H9 (cell line): Measurements from ENCODE around the gene SFXN1. TPM values are rescaled to one million over a fixed set of nuclear protein-coding genes. Genes with fewer than 3 reads are reported as not detected.

Experiments used
- DNase-seq: peaks from one replicate; pipeline ENCODE4 v3.0.0-alpha.2; 2017
- H2AFZ ChIP-seq: one replicate; pipeline ENCODE4 v1.6.1; 2013; ENCODE audit warnings: mild to moderate bottlenecking, low read length, control low read depth, moderate library complexity
- H2AK5ac ChIP-seq: 2 replicates; pipeline ENCODE4 v1.6.1; 2013; ENCODE audit warnings: low read length, control low read depth, mixed read lengths; ENCODE audit not compliant: insufficient read length
- H2BK120ac ChIP-seq: one replicate; pipeline ENCODE4 v1.6.1; 2013; ENCODE audit warnings: low read depth, mild to moderate bottlenecking, low read length, control low read depth, inconsistent platforms; ENCODE audit not compliant: poor library complexity, severe bottlenecking
- H2BK12ac ChIP-seq: 2 replicates; pipeline ENCODE4 v1.6.1; 2013; ENCODE audit warnings: low read length, control low read depth, mixed read lengths, low read depth; ENCODE audit not compliant: insufficient read length
- H2BK15ac ChIP-seq: 2 replicates; pipeline ENCODE4 v1.6.1; 2013; ENCODE audit warnings: low read depth, low read length, control low read depth
- H2BK20ac ChIP-seq: one replicate; pipeline ENCODE4 v1.6.1; 2013; ENCODE audit warnings: low read depth, mild to moderate bottlenecking, low read length, control low read depth, inconsistent platforms; ENCODE audit not compliant: poor library complexity, severe bottlenecking
- H2BK5ac ChIP-seq: 2 replicates; pipeline ENCODE4 v1.6.1; 2013; ENCODE audit warnings: low read length, control low read depth, mixed read lengths; ENCODE audit not compliant: insufficient read length
- H3K14ac ChIP-seq: 2 replicates; pipeline ENCODE4 v1.6.1; 2013; ENCODE audit warnings: low read length, control low read depth; ENCODE audit not compliant: insufficient read depth
- H3K18ac ChIP-seq: 2 replicates; pipeline ENCODE4 v1.6.1; 2013; ENCODE audit warnings: low read depth, mild to moderate bottlenecking, mixed read lengths, low read length, control low read depth; ENCODE audit not compliant: insufficient read length
- H3K23ac ChIP-seq: 2 replicates; pipeline ENCODE4 v1.6.1; 2013; ENCODE audit warnings: low read length, control low read depth, mixed read lengths, low read depth; ENCODE audit not compliant: insufficient read length
- H3K23me2 ChIP-seq: 2 replicates; pipeline ENCODE4 v1.6.1; 2013; ENCODE audit warnings: low read depth, mild to moderate bottlenecking, mixed read lengths, low read length, control low read depth; ENCODE audit not compliant: insufficient read length, poor library complexity, severe bottlenecking
- H3K27ac ChIP-seq: 2 replicates; pipeline ENCODE4 v1.5.1; 2013; ENCODE audit warnings: low read length, control low read depth, mixed read lengths, low read depth; ENCODE audit not compliant: insufficient read length
- H3K27me3 ChIP-seq: 2 replicates; pipeline ENCODE4 v1.6.1; 2013; ENCODE audit warnings: low read length, control low read depth, inconsistent platforms; ENCODE audit not compliant: insufficient read depth
- H3K4ac ChIP-seq: 2 replicates; pipeline ENCODE4 v1.6.1; 2013; ENCODE audit warnings: low read depth, mild to moderate bottlenecking, control low read depth, inconsistent platforms, low read length, moderate library complexity
- H3K4me1 ChIP-seq: 2 replicates; pipeline ENCODE4 v1.6.1; 2013; ENCODE audit warnings: low read length, control low read depth, inconsistent platforms; ENCODE audit not compliant: insufficient read depth
- H3K4me2 ChIP-seq: 2 replicates; pipeline ENCODE4 v1.6.1; 2013; ENCODE audit warnings: low read length, control low read depth, mixed read lengths; ENCODE audit not compliant: insufficient read length, insufficient read depth
- H3K56ac ChIP-seq: 2 replicates; pipeline ENCODE4 v1.6.1; 2013; ENCODE audit warnings: low read depth, mild to moderate bottlenecking, mixed read lengths, low read length, control low read depth; ENCODE audit not compliant: insufficient read length
- H3K79me1 ChIP-seq: 2 replicates; pipeline ENCODE4 v1.6.1; 2013; ENCODE audit warnings: low read depth, mild to moderate bottlenecking, moderate library complexity, low read length, control low read depth, inconsistent platforms; ENCODE audit not compliant: insufficient read depth, poor library complexity, severe bottlenecking
- H3K79me2 ChIP-seq: 2 replicates; pipeline ENCODE4 v1.6.1; 2013; ENCODE audit warnings: low read length, control low read depth, inconsistent platforms; ENCODE audit not compliant: insufficient read depth
- H3K9ac ChIP-seq: 2 replicates; pipeline ENCODE4 v1.6.1; 2013; ENCODE audit warnings: low read length, control low read depth, mixed read lengths; ENCODE audit not compliant: insufficient read length; ENCODE audit errors: extremely low read depth
- H3K9me3 ChIP-seq: one replicate; pipeline ENCODE4 v1.6.1; 2013; ENCODE audit warnings: low read depth, low read length, inconsistent platforms; ENCODE audit not compliant: control insufficient read depth
- H3T11ph ChIP-seq: one replicate; pipeline ENCODE4 v1.6.1; 2013; ENCODE audit warnings: mild to moderate bottlenecking, low read length, control low read depth, inconsistent platforms
- H4K20me1 ChIP-seq: one replicate; pipeline ENCODE4 v1.6.1; 2013; ENCODE audit not compliant: control insufficient read depth, insufficient read length, insufficient read depth
- H4K5ac ChIP-seq: 2 replicates; pipeline ENCODE4 v1.6.1; 2013; ENCODE audit warnings: low read depth, mild to moderate bottlenecking, mixed read lengths, low read length, control low read depth; ENCODE audit not compliant: insufficient read length
- H4K8ac ChIP-seq: replicated peaks from 2 replicates; pipeline ENCODE4 v1.6.1; 2013; ENCODE audit warnings: low read length, control low read depth, mixed read lengths, low read depth; ENCODE audit not compliant: insufficient read length
- H4K91ac ChIP-seq: 2 replicates; pipeline ENCODE4 v1.6.1; 2013; ENCODE audit warnings: low read depth, mild to moderate bottlenecking, moderate library complexity, mixed read lengths, low read length, control low read depth; ENCODE audit not compliant: insufficient read length
- H3K27ac Mint-ChIP-seq, 3 experiments: 2 replicates in 2 of 3; 3 replicates in 1 of 3; pipeline ENCODE4 v1.8.0; 2020 to 2021; ENCODE audit warnings: mixed read lengths in 3 of 3, mild to moderate bottlenecking in 1 of 3, moderate library complexity in 1 of 3
- H3K27me3 Mint-ChIP-seq: 2 replicates; pipeline ENCODE4 v1.8.0; 2021; ENCODE audit warnings: low read depth, mild to moderate bottlenecking, moderate library complexity, mixed read lengths
- H3K36me3 Mint-ChIP-seq, 3 experiments: 2 replicates in 2 of 3; 3 replicates in 1 of 3; pipeline ENCODE4 v1.8.0; 2020 to 2021; ENCODE audit warnings: low read depth in 3 of 3, mixed read lengths in 3 of 3; ENCODE audit not compliant: insufficient read depth in 1 of 3
- H3K4me1 Mint-ChIP-seq, 2 experiments: 2 replicates each; pipeline ENCODE4 v1.8.0; 2020; ENCODE audit warnings: mixed read lengths in 2 of 2
- H3K4me3 Mint-ChIP-seq, 2 experiments: 2 replicates in 1 of 2; 3 replicates in 1 of 2; pipeline ENCODE4 v1.8.0; 2020 to 2021; ENCODE audit warnings: mild to moderate bottlenecking in 2 of 2, mixed read lengths in 2 of 2, moderate library complexity in 1 of 2
- H3K9me3 Mint-ChIP-seq, 2 experiments: 2 replicates in 1 of 2; 3 replicates in 1 of 2; pipeline ENCODE4 v1.8.0; 2020; ENCODE audit warnings: mild to moderate bottlenecking in 2 of 2, mixed read lengths in 2 of 2, moderate library complexity in 1 of 2
- WGBS: extraction: QIAGEN DNeasy Blood & Tissue Kit; methylation state at CpG from one replicate; pipeline ENCODE4 v1.1.7; 2013; ENCODE audit warnings: missing lambda C conversion rate, low lambda C conversion rate, mixed read lengths; ENCODE audit not compliant: insufficient read length; ENCODE audit errors: extremely low coverage; 5-methylcytosine and 5-hydroxymethylcytosine counted together
- total RNA-seq: library from RNA; stranded (reverse); gene quantifications from 2 replicates; pipeline ENCODE4 v1.2.1, GENCODE V29; 2021
- TF ChIP-seq, protein P1 (sequence below): fragments of 200-600 bp; sonication (generic); conservative IDR thresholded peaks from 3 replicates; pipeline ENCODE4 v1.8.0; 2021; ENCODE audit warnings: antibody characterized with exemption, mild to moderate bottlenecking

SFXN1 gene
- total RNA-seq, 1 experiment from 2014 or later, result 99.2 TPM

DNA sequence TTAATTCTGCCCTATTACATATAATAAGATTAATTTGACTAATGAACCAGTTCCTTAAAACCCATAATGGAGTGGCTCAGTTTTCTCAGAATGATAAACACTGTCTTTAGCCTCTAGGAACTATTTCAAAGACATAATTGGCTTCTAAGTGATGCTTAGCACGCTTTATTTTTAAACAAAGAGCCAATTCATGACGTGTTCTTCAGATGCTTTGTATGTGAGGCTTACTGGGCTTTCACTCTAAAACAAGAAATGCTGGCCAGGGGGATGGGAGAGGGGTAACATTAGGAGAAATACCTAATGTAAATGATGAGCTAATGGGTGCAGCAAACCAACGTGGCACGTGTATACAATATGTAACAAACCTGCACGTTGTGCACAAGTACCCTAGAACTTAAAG is 7.6 kb upstream of the SFXN1 start:
- Histone ChIP-seq H3K9ac (no peak overlapping the region), H3K23me2 (no peaks in the 10 kb centered on the region), H3K4me1 (no peaks in the 10 kb centered on the region), H3T11ph (no peak overlapping the region), H3K56ac (no peak overlapping the region), H2BK12ac (no peak overlapping the region), H2BK5ac (no peak overlapping the region), H3K18ac (no peak overlapping the region), H4K91ac (no peak overlapping the region), H3K27me3 (no peaks in the 10 kb centered on the region), H3K4me2 (no peak overlapping the region), H3K4ac (no peak overlapping the region), H2BK20ac (no peak overlapping the region), H2BK120ac (no peak overlapping the region), H3K27ac (no peak overlapping the region), H4K20me1 (no peaks in the 10 kb centered on the region), H2BK15ac (no peak overlapping the region), H3K79me1 (no peaks in the 10 kb centered on the region), H4K5ac (no peak overlapping the region), H2AK5ac (no peak overlapping the region), H4K8ac (no peak overlapping the region), H3K79me2 (no peaks in the 10 kb centered on the region), H2AFZ (no peak overlapping the region), H3K9me3 (no peaks in the 10 kb centered on the region), H3K23ac (no peak overlapping the region), H3K14ac (no peak overlapping the region)
- H3K27ac Mint-ChIP-seq, result no peak overlapping the region
- no CpG with 5 or more reads among the region's 5 CpGs for WGBS
- H3K36me3 Mint-ChIP-seq, result no peaks in the 10 kb centered on the region
- H3K9me3 Mint-ChIP-seq, result no peaks in the 10 kb centered on the region; a peak in 1 of 5 replicates
- no peak for DNase-seq
- H3K4me1 Mint-ChIP-seq, result peaks cover 0 to 2% of the 10 kb centered on the region in 2 experiments; a peak in 1 of 4 replicates
- TF ChIP-seq, protein P1, sequence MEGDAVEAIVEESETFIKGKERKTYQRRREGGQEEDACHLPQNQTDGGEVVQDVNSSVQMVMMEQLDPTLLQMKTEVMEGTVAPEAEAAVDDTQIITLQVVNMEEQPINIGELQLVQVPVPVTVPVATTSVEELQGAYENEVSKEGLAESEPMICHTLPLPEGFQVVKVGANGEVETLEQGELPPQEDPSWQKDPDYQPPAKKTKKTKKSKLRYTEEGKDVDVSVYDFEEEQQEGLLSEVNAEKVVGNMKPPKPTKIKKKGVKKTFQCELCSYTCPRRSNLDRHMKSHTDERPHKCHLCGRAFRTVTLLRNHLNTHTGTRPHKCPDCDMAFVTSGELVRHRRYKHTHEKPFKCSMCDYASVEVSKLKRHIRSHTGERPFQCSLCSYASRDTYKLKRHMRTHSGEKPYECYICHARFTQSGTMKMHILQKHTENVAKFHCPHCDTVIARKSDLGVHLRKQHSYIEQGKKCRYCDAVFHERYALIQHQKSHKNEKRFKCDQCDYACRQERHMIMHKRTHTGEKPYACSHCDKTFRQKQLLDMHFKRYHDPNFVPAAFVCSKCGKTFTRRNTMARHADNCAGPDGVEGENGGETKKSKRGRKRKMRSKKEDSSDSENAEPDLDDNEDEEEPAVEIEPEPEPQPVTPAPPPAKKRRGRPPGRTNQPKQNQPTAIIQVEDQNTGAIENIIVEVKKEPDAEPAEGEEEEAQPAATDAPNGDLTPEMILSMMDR, result no peak
- H3K4me3 Mint-ChIP-seq, result no peak overlapping the region
- H3K27me3 Mint-ChIP-seq, result peaks cover 27% of the 10 kb centered on the region
